Tibial nerve (tissue), 4 donors: ENCODE results near the gene HAUS7. TPM values are rescaled to one million over a fixed set of nuclear protein-coding genes. Genes with fewer than 3 reads are reported as not detected.
A peak's percentile ranks its signal among the peaks of the same experiment; 100 is the strongest.

Experiments
- DNase-seq, 2 donors: peaks; one replicate each; pipeline ENCODE4 v3.0.0-alpha.2; 2019; ENCODE audit warnings: low spot score in 2 of 2
- H3K27ac ChIP-seq, 4 donors: fragments of 200-600 bp; sonication (generic) in 3 of 4; one replicate each; pipeline ENCODE4 v1.5.1; 2017 to 2019; ENCODE audit warnings: mild to moderate bottlenecking in 1 of 4
- H3K27me3 ChIP-seq, 2 donors: fragments of 200-600 bp; sonication (generic) in 1 of 2; one replicate each; pipeline versions ENCODE4 v1.5.1 to v1.6.0; 2017 to 2019
- H3K36me3 ChIP-seq, 3 donors: fragments of 200-600 bp; sonication (generic); one replicate each; pipeline ENCODE4 v1.5.1; 2018 to 2019
- H3K4me1 ChIP-seq, 4 donors: fragments of 200-600 bp; sonication (generic) in 3 of 4; one replicate each; pipeline ENCODE4 v1.5.1; 2017 to 2019
- H3K4me3 ChIP-seq, 4 donors: fragments of 200-600 bp; sonication (generic) in 3 of 4; one replicate each; pipeline ENCODE4 v1.5.1; 2017 to 2019; ENCODE audit warnings: mild to moderate bottlenecking in 1 of 4, moderate library complexity in 1 of 4
- H3K9me3 ChIP-seq, 4 donors: fragments of 200-600 bp; sonication (generic) in 3 of 4; one replicate each; pipeline ENCODE4 v1.5.1; 2017 to 2019
- CTCF ChIP-seq, 5 experiments: fragments of 200-600 bp in 3 of 5; fragments of 450-650 bp in 2 of 5; sonication (generic) in 3 of 5; IDR thresholded peaks; one replicate each; pipeline ENCODE4 v1.5.1; 2016 to 2019; ENCODE audit warnings: antibody characterized with exemption in 5 of 5, mild to moderate bottlenecking in 3 of 5, moderate library complexity in 2 of 5
- EP300 ChIP-seq, 2 donors: sonication (generic); formaldehyde crosslinking; IDR thresholded peaks; one replicate each; pipeline ENCODE4 v1.6.1; 2017; ENCODE audit warnings: antibody characterized with exemption in 2 of 2, mild to moderate bottlenecking in 1 of 2
- POLR2A ChIP-seq, 2 donors: fragments of 450-650 bp; IDR thresholded peaks; one replicate each; pipeline ENCODE4 v1.6.1; 2017; ENCODE audit warnings: antibody characterized with exemption in 2 of 2, mild to moderate bottlenecking in 2 of 2, moderate library complexity in 2 of 2
- WGBS, 2 donors: methylation state at CpG; one replicate each; pipeline ENCODE4 v1.1.5; 2018; 5-methylcytosine and 5-hydroxymethylcytosine counted together
- total RNA-seq, 4 donors: library from RNA; depleted of rRNA; stranded (reverse); fragments of >200 nt; gene quantifications; one replicate each; pipeline ENCODE4 v1.1.0, GENCODE V29; 2016

Gene HAUS7
- total RNA-seq, 4 donors from 2014 or later, result 27.8 to 79.8 (median 30.6) TPM

- peak in 1 of 2 donors; percentile 27 for DNase-seq
- Histone ChIP-seq H3K36me3 (no peaks in the 10 kb centered on the region), H3K4me3 (peak overlapping the region in 3 of 4 donors; percentile 22 to 45 (median 33)), H3K4me1 (peaks cover 0 to 67% (median 3%) of the 10 kb centered on the region in 4 donors), H3K27me3 (no peaks in the 10 kb centered on the region), H3K9me3 (no peaks in the 10 kb centered on the region), H3K27ac (peak overlapping the region in 2 of 4 donors; percentile 63 to 64)
- TF ChIP-seq POLR2A (IDR thresholded peaks at IDR 0.05) (no peak), EP300 (IDR thresholded peaks at IDR 0.05) (no peak), CTCF (IDR thresholded peaks at IDR 0.05) (no peak)
- 0 to 42% methylated on average over 17 to 55 of the region's 59 CpGs for WGBS, 2 donors
Measured at GRCh38 chrX:153474718-153475117, 4.3 kb upstream of the HAUS7 start.

GRCh38 chrX:153474266-153474665, 3.9 kb upstream of the HAUS7 start:
- no peaks in the 10 kb centered on the region for H3K36me3 ChIP-seq
- peaks cover 0 to 67% (median 8%) of the 10 kb centered on the region in 4 donors for H3K4me1 ChIP-seq
- 84 to 87% methylated on average over 3 to 8 of the region's 10 CpGs for WGBS, 2 donors
- DNase-seq, result no peak
- TF ChIP-seq POLR2A (IDR thresholded peaks at IDR 0.05) (no peak), EP300 (IDR thresholded peaks at IDR 0.05) (no peak), CTCF (IDR thresholded peaks at IDR 0.05) (no peak)
- H3K27ac ChIP-seq, result peak overlapping the region in 2 of 4 donors; percentile 29 to 36
- H3K4me3 ChIP-seq, result peak overlapping the region in 1 of 4 donors; percentile 45
- H3K9me3 ChIP-seq, result no peaks in the 10 kb centered on the region
- no peaks in the 10 kb centered on the region for H3K27me3 ChIP-seq

- WGBS, 2 donors, result 86 to 100% methylated on average over 2 to 10 of the region's 10 CpGs
- no peaks in the 10 kb centered on the region for H3K27me3 ChIP-seq
- H3K27ac ChIP-seq, result no peak overlapping the region
- TF ChIP-seq POLR2A (IDR thresholded peaks at IDR 0.05), result no peak
- no peak for TF ChIP-seq CTCF (IDR thresholded peaks at IDR 0.05)
- TF ChIP-seq EP300 (IDR thresholded peaks at IDR 0.05), result no peak
- no peaks in the 10 kb centered on the region for H3K9me3 ChIP-seq
- no peak for DNase-seq
- no peaks in the 10 kb centered on the region for H3K36me3 ChIP-seq
- H3K4me3 ChIP-seq, result no peak overlapping the region
- peaks cover 0 to 65% (median 8%) of the 10 kb centered on the region in 4 donors for H3K4me1 ChIP-seq
Measured at GRCh38 chrX:153473126-153473525, 2.8 kb upstream of the HAUS7 start.

GRCh38 chrX:153471663-153472280, 1.4 kb upstream of the HAUS7 start:
- peak overlapping the region in 2 of 4 donors; percentile 56 to 67 for H3K27ac ChIP-seq
- peaks cover 0 to 52% (median 6%) of the 10 kb centered on the region in 4 donors for H3K4me1 ChIP-seq
- H3K4me3 ChIP-seq, result no peak overlapping the region
- no peak for TF ChIP-seq POLR2A (IDR thresholded peaks at IDR 0.05)
- TF ChIP-seq CTCF (IDR thresholded peaks at IDR 0.05), result no peak
- no peak for TF ChIP-seq EP300 (IDR thresholded peaks at IDR 0.05)
- no peaks in the 10 kb centered on the region for H3K27me3 ChIP-seq
- no peaks in the 10 kb centered on the region for H3K36me3 ChIP-seq
- DNase-seq, result no peak
- H3K9me3 ChIP-seq, result no peaks in the 10 kb centered on the region
- 52 to 57% methylated on average over 11 of the region's 11 CpGs for WGBS, 2 donors

GRCh38 chrX:153469811-153470410, 465 bp downstream of the HAUS7 start:
- Histone ChIP-seq H3K9me3 (no peaks in the 10 kb centered on the region), H3K36me3 (peaks cover 0 to 10% (median 0%) of the 10 kb centered on the region in 3 donors), H3K4me3 (peak overlapping the region; percentile 28 to 74 (median 51)), H3K4me1 (peaks cover 0 to 33% (median 5%) of the 10 kb centered on the region in 4 donors), H3K27ac (peak overlapping the region; percentile 15 to 79 (median 52)), H3K27me3 (no peaks in the 10 kb centered on the region)
- DNase-seq, result no peak
- 3 to 21% methylated on average over 4 to 21 of the region's 32 CpGs for WGBS, 2 donors
- no peak for TF ChIP-seq EP300 (IDR thresholded peaks at IDR 0.05)
- TF ChIP-seq CTCF (IDR thresholded peaks at IDR 0.05), result peak in 2 of 5 experiments; percentile 22 to 29
